ENCODE measurements around the gene RIN3. TPM values are rescaled to one million over a fixed set of nuclear protein-coding genes. Genes with fewer than 3 reads are reported as not detected.

Gene RIN3
- total RNA-seq, 1 donor from 2014 or later: 18.8 TPM

DNA sequence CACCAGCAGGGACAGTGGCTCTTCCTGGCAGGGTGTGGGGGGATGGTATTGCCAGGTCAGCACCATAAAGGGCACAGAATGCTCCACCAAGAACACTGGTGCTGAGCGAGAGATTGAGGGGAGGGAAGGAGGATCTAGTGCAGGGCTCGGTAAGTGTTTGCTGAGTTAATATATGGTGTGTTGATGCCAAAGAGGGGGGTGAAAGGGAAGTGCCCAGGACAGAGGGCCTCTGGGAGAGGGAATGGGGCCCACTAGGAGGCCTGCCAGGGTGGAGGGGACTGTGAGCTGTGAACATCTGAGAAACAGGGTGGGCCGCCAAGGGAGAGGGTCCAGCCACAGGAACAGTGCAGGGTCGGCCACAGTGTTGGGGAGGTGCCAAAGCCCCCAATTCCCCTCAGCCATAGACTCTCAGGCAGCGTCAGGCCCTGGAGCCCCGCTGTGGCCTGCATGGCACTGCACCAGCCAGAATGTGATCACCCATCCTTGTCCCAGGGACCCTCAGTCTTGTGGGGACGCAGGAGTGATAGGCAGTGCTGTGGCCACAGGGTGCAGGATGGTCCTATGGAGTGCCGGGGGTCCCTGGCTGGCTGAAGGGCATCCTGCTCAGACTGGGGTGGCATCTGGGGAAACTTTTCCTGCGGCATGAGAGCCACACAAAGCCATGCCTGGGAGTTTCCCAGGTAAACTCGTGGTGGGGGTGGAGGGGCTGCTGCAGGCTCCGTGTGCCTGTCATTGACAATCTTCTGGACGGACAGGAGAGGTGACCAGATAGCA lies 11.9 kb downstream of the RIN3 start:
- Mint-ChIP-seq H3K27me3 (ENCODE audit: low read depth) (no peaks in the 10 kb centered on the region), H3K36me3 (ENCODE audit: low read depth) (peaks cover 2% of the 10 kb centered on the region), H3K4me3 (ENCODE audit: unreplicated experiment) (no peak overlapping the region), H3K9me3 (ENCODE audit: low read depth) (no peaks in the 10 kb centered on the region), H3K4me1 (ENCODE audit: low read depth) (peaks cover 7% of the 10 kb centered on the region), H3K27ac (ENCODE audit: unreplicated experiment) (no peak overlapping the region)
- no peak for DNase-seq (ENCODE audit: low spot score)
- TF ChIP-seq, protein P1, sequence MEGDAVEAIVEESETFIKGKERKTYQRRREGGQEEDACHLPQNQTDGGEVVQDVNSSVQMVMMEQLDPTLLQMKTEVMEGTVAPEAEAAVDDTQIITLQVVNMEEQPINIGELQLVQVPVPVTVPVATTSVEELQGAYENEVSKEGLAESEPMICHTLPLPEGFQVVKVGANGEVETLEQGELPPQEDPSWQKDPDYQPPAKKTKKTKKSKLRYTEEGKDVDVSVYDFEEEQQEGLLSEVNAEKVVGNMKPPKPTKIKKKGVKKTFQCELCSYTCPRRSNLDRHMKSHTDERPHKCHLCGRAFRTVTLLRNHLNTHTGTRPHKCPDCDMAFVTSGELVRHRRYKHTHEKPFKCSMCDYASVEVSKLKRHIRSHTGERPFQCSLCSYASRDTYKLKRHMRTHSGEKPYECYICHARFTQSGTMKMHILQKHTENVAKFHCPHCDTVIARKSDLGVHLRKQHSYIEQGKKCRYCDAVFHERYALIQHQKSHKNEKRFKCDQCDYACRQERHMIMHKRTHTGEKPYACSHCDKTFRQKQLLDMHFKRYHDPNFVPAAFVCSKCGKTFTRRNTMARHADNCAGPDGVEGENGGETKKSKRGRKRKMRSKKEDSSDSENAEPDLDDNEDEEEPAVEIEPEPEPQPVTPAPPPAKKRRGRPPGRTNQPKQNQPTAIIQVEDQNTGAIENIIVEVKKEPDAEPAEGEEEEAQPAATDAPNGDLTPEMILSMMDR (IDR thresholded peaks at IDR 0.05): no peak

DNA sequence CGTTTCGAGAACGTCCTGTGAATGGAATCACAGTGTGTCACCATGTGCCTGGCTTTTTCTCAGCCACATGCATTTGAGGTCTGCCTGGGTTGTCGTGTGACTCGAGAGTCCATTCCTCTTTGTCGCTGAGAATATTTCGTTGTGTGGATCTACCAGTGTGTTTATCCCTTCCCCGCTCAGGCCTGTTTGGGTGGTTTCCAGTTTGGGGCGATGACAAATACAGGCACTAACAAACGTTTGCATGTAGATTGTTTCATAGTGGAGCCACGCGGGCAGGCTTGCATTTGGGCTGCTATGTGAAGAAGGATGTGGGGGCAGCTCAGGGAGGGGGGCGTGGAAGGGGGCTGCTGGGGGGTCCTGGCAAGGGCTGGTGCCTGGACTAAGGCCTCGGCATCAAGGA lies 14.1 kb downstream of the RIN3 start:
- no peak for DNase-seq (ENCODE audit: low spot score)
- Mint-ChIP-seq H3K4me1 (ENCODE audit: low read depth) (peaks cover 14% of the 10 kb centered on the region), H3K36me3 (ENCODE audit: low read depth) (no peaks in the 10 kb centered on the region), H3K9me3 (ENCODE audit: low read depth) (no peaks in the 10 kb centered on the region), H3K27ac (ENCODE audit: unreplicated experiment) (no peak overlapping the region), H3K4me3 (ENCODE audit: unreplicated experiment) (no peak overlapping the region), H3K27me3 (ENCODE audit: low read depth) (no peaks in the 10 kb centered on the region)
- TF ChIP-seq, protein P1 (IDR thresholded peaks at IDR 0.05): no peak

DNA sequence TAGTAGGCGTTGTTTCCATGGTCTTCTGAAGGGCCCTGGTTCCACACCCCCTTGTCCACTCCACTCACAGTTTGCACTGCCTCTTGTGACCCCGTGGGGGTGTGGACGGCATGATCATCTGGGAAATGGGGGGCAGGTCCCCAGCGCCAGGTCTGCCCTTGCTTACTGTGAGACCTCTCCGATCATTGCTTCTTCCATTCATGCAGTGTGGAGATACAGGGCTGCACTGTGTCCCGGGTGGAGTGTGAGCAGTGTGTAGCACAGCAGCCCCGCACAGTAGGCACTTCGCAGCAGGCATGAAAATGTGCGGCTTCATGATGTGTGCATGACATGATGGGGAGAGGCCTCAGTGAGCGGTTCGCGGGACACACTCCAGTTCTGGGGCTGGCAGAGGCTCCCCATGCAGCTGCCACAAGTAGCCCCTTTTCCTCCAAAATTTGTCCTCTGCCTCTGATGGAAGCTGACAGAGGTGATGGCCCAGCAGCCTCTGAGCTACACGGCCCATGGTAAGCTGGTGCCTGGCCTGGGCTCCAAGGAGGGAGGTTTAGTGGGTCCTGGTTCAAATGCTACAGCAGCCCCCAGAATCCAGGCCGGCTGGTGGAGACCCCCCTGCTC lies 15.0 kb downstream of the RIN3 start:
- Mint-ChIP-seq H3K4me1 (ENCODE audit: low read depth) (peaks cover 14% of the 10 kb centered on the region), H3K9me3 (ENCODE audit: low read depth) (no peaks in the 10 kb centered on the region), H3K27me3 (ENCODE audit: low read depth) (no peaks in the 10 kb centered on the region), H3K36me3 (ENCODE audit: low read depth) (no peaks in the 10 kb centered on the region), H3K27ac (ENCODE audit: unreplicated experiment) (no peak overlapping the region), H3K4me3 (ENCODE audit: unreplicated experiment) (no peak overlapping the region)
- no peak for DNase-seq (ENCODE audit: low spot score)
- TF ChIP-seq, protein P1 (IDR thresholded peaks at IDR 0.05): no peak

GRCh38 chr14:92529903-92530302 lies 16.3 kb downstream of the RIN3 start:
- H3K4me1 Mint-ChIP-seq (ENCODE audit: low read depth): peaks cover 14% of the 10 kb centered on the region
- no peak overlapping the region for H3K4me3 Mint-ChIP-seq (ENCODE audit: unreplicated experiment)
- no peaks in the 10 kb centered on the region for H3K36me3 Mint-ChIP-seq (ENCODE audit: low read depth)
- no peaks in the 10 kb centered on the region for H3K27me3 Mint-ChIP-seq (ENCODE audit: low read depth)
- no peaks in the 10 kb centered on the region for H3K9me3 Mint-ChIP-seq (ENCODE audit: low read depth)
- TF ChIP-seq, protein P1 (IDR thresholded peaks at IDR 0.05): no peak
- no peak for DNase-seq (ENCODE audit: low spot score)
- H3K27ac Mint-ChIP-seq (ENCODE audit: unreplicated experiment): peak overlapping the region; percentile 9

- H3K4me3 Mint-ChIP-seq (ENCODE audit: unreplicated experiment): no peak overlapping the region
- H3K36me3 Mint-ChIP-seq (ENCODE audit: low read depth): no peaks in the 10 kb centered on the region
- H3K9me3 Mint-ChIP-seq (ENCODE audit: low read depth): no peaks in the 10 kb centered on the region
- no peak overlapping the region for H3K27ac Mint-ChIP-seq (ENCODE audit: unreplicated experiment)
- DNase-seq (ENCODE audit: low spot score): no peak
- TF ChIP-seq, protein P1 (IDR thresholded peaks at IDR 0.05): no peak
- H3K4me1 Mint-ChIP-seq (ENCODE audit: low read depth): peaks cover 20% of the 10 kb centered on the region
- no peaks in the 10 kb centered on the region for H3K27me3 Mint-ChIP-seq (ENCODE audit: low read depth)
Observed at GRCh38 chr14:92531106-92531873, 17.7 kb downstream of the RIN3 start.
